ENCODE measurements around the gene DHCR24.

GRCh38 chr1:54846716-54847284, 40.2 kb downstream of the DHCR24 start:
- TF ChIP-seq CEBPB (IDR thresholded peaks at IDR 0.05) (no peak), TEAD4 (IDR thresholded peaks at IDR 0.05) (no peak), REST (IDR thresholded peaks at IDR 0.05; ENCODE audit: low read depth) (no peak), FOXM1 (IDR thresholded peaks at IDR 0.05; ENCODE audit: borderline replicate concordance, low read depth) (no peak), MAX (IDR thresholded peaks at IDR 0.05) (no peak), TCF12 (IDR thresholded peaks at IDR 0.05; ENCODE audit: low read depth) (no peak), RAD21 (IDR thresholded peaks at IDR 0.05; ENCODE audit: low read depth) (no peak), EP300 (IDR thresholded peaks at IDR 0.05; ENCODE audit: borderline replicate concordance) (no peak), EGR1 (IDR thresholded peaks at IDR 0.05) (no peak), YY1 (IDR thresholded peaks at IDR 0.05; ENCODE audit: low read depth) (no peak), TAF1 (IDR thresholded peaks at IDR 0.05; ENCODE audit: low read depth) (no peak)

Measured in Ishikawa (cell line).